Heart right ventricle (tissue), 16 donors: ENCODE data around the gene NEDD9. TPM values are rescaled to one million over a fixed set of nuclear protein-coding genes. Genes with fewer than 3 reads are reported as not detected.

Source experiments
- ATAC-seq, 8 donors: fragments of 200-7000 bp; cut with Tn5 transposase; one replicate each; pipeline ENCODE4 v1.9.1; 2020; ENCODE audit warnings: mild to moderate bottlenecking in 8 of 8, moderate library complexity in 8 of 8, moderate number of reproducible peaks in 1 of 8
- DNase-seq, 2 donors: peaks; one replicate each; pipeline ENCODE4 v3.0.0-alpha.2; 2020
- H3K27ac ChIP-seq, 10 donors: fragments of 200-600 bp; sonication (generic) in 2 of 10; one replicate each; pipeline versions ENCODE4 v1.5.0 to v1.8.0; 2020 to 2022; ENCODE audit warnings: mild to moderate bottlenecking in 3 of 10
- H3K27me3 ChIP-seq, 7 donors: fragments of 200-600 bp; one replicate each; pipeline ENCODE4 v1.8.0; 2021 to 2022; ENCODE audit warnings: mild to moderate bottlenecking in 2 of 7
- H3K36me3 ChIP-seq, 9 donors: fragments of 200-600 bp; sonication (generic) in 1 of 9; one replicate each; pipeline versions ENCODE4 v1.5.0 to v1.8.0; 2020 to 2022; ENCODE audit warnings: mild to moderate bottlenecking in 2 of 9
- H3K4me1 ChIP-seq, 9 donors: fragments of 200-600 bp; sonication (generic) in 1 of 9; one replicate each; pipeline versions ENCODE4 v1.5.0 to v1.8.0; 2020 to 2022; ENCODE audit warnings: mild to moderate bottlenecking in 4 of 9
- H3K4me3 ChIP-seq, 10 donors: fragments of 200-600 bp; sonication (generic) in 2 of 10; one replicate each; pipeline versions ENCODE4 v1.5.0 to v1.8.0; 2020 to 2022; ENCODE audit warnings: mild to moderate bottlenecking in 7 of 10, moderate library complexity in 2 of 10
- H3K9me3 ChIP-seq, 11 donors: fragments of 200-600 bp in 10 of 11; sonication (generic) in 2 of 11; one replicate each; pipeline versions ENCODE4 v1.5.0 to v1.8.0; 2013 to 2022; ENCODE audit warnings: mild to moderate bottlenecking in 2 of 11, control low read depth in 1 of 11, moderate library complexity in 1 of 11
- WGBS, 2 donors: extraction: QIAGEN DNeasy Blood & Tissue Kit; methylation state at CpG; one replicate each; pipeline ENCODE4 v1.1.7; 2013; ENCODE audit warnings: inconsistent platforms in 1 of 2; 5-methylcytosine and 5-hydroxymethylcytosine counted together
- intact Hi-C, 10 donors: fragments of 100-400 bp; cut with DNase I; formaldehyde crosslinking; loops; one replicate each; pipeline versions ENCODE4 v1.11.1 to v1.14.2; 2022
- polyA plus RNA-seq, 2 donors: library from polyadenylated mRNA; stranded (reverse); fragments of 200-250 nt; gene quantifications; one replicate each; pipeline ENCODE4 v1.2.3, GENCODE V29; 2013
- total RNA-seq, 10 donors: library from RNA; stranded (reverse); fragmentation: NEBNext Ultra II Directional in 3 of 10; extraction: Animal tissue kit (Norgen Biotek cat#: 25700) in 3 of 10; gene quantifications; one replicate each; pipeline versions ENCODE4 v1.2.1 to v1.2.4, GENCODE V29; 2021 to 2023
- TF ChIP-seq, protein P1 (sequence below), 9 donors: fragments of 200-600 bp; sonication (generic) in 2 of 9; IDR thresholded peaks; one replicate each; pipeline versions ENCODE4 v1.5.0 to v1.8.0; 2021 to 2022; ENCODE audit warnings: antibody characterized with exemption in 9 of 9, mild to moderate bottlenecking in 5 of 9, moderate library complexity in 1 of 9
- donor health status: Arrhythmogenic right ventricular cardiomyopathy.
- donor health status: ischemic (EF 13 %, LVEDD 7.1; RV severe dilation, severe dysfunction).
- donor health status: healthy with polysubstance abuse.
- donor health status: DM: no; HTN: yes; CAD: no.
- donor health status: DM: no; HTN: no; CAD: no.
- donor health status: ischemic (EF 25% LVEDD 6.9; RV normal size, moderate dysfunction).
- donor health status: ischemic (EF 25% LVEDD 5.7; RV mildly dilated, moderate dysfunction).
- donor health status: healthy.
- donor health status: DM: yes; HTN: yes; CAD: no.
- donor health status: Ischemic cardiomyopathy.
- donor health status: ischemic (EF 35%, LVEDD 5.7; RV mildly dilated, moderate dysfunction).
- donor health status: nonischemic (EF 11% LVEDD 7.7; RV severe dilation, severe dysfunction).
- donor health status: DM: yes; HTN: yes; CAD: no.
- donor health status: PGD.
- donor health status: ischemic (EF 29% LVEDD 5.4; RV normal size, mild dysfunction).
- donor health status: nonischemic (EF 23%, LVEDD 6.1; RV moderate dilation, normal function).

The NEDD9 gene
- total and polyA plus RNA-seq, 12 donors, result 10.8 to 34.2 (median 23.3) TPM

DNA sequence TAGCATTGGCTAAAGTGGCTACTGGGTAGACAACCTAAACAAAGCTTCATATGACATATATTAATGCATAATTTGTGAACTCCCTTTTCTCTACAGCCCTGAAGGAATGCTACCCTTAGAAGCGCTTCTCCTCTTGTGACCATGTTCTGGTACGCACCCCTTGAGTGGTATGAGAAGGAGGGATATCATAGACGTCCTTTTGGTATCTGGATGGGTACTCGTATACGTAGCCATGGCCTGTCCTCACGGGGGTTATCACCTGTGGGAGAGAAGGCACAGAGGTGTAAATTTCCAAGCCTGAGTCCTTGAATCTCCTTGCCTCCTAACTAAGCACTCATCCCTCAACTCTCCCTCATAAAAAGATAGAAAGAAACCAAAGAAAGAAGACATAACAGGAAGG is 39.0 kb downstream of the NEDD9 start:
- H3K36me3 ChIP-seq, result peaks cover 0 to 71% (median 36%) of the 10 kb centered on the region in 9 donors
- TF ChIP-seq, protein P1, sequence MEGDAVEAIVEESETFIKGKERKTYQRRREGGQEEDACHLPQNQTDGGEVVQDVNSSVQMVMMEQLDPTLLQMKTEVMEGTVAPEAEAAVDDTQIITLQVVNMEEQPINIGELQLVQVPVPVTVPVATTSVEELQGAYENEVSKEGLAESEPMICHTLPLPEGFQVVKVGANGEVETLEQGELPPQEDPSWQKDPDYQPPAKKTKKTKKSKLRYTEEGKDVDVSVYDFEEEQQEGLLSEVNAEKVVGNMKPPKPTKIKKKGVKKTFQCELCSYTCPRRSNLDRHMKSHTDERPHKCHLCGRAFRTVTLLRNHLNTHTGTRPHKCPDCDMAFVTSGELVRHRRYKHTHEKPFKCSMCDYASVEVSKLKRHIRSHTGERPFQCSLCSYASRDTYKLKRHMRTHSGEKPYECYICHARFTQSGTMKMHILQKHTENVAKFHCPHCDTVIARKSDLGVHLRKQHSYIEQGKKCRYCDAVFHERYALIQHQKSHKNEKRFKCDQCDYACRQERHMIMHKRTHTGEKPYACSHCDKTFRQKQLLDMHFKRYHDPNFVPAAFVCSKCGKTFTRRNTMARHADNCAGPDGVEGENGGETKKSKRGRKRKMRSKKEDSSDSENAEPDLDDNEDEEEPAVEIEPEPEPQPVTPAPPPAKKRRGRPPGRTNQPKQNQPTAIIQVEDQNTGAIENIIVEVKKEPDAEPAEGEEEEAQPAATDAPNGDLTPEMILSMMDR (IDR thresholded peaks at IDR 0.05), result no peak
- peak overlapping the region in 3 of 10 donors; percentile 52 to 80 (median 64) for H3K27ac ChIP-seq
- 94 to 96% methylated on average over 6 of the region's 6 CpGs for WGBS, 2 donors
- no peaks in the 10 kb centered on the region for H3K27me3 ChIP-seq
- H3K9me3 ChIP-seq, result no peaks in the 10 kb centered on the region
- peaks cover 0 to 46% (median 39%) of the 10 kb centered on the region in 9 donors for H3K4me1 ChIP-seq
- H3K4me3 ChIP-seq, result no peak overlapping the region
- intact Hi-C loops, result loop anchor here in 1 of 10 donors (10.0 kb wide), 1 partner anchor 1311 kb away; no protein-coding TSS in a partner anchor
- ATAC-seq, result no peak
- no peak for DNase-seq

DNA sequence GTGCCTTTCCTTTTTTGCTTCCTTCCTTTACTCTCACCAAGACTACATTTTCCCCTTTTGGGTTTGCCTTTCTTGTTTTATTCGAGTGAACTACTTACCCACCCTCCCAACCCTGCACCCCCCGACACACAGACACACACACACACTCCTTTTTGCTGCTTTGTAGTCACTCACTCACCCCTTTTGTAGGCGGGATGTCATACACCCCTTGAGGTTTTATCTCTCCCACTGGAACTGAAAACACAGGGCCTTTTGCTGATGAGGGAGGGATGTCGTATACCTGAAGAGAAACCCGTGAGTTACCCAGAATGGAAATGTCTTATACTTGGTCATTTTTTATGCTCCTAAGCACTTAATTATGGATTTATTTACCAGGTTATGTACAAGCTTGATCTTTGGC is 40.3 kb downstream of the NEDD9 start:
- peaks cover 0 to 34% (median 29%) of the 10 kb centered on the region in 9 donors for H3K4me1 ChIP-seq
- 69 to 71% methylated on average over 5 of the region's 5 CpGs for WGBS, 2 donors
- DNase-seq (no peak), ATAC-seq (no peak)
- H3K36me3 ChIP-seq, result peaks cover 0 to 76% (median 47%) of the 10 kb centered on the region in 9 donors
- H3K4me3 ChIP-seq, result no peak overlapping the region
- H3K9me3 ChIP-seq, result no peaks in the 10 kb centered on the region
- intact Hi-C loops, result loop anchor here in 1 of 10 donors (10.0 kb wide), 1 partner anchor 1313 kb away; no protein-coding TSS in a partner anchor
- H3K27ac ChIP-seq, result no peak overlapping the region
- H3K27me3 ChIP-seq, result no peaks in the 10 kb centered on the region
- TF ChIP-seq, protein P1 (IDR thresholded peaks at IDR 0.05), result no peak

DNA sequence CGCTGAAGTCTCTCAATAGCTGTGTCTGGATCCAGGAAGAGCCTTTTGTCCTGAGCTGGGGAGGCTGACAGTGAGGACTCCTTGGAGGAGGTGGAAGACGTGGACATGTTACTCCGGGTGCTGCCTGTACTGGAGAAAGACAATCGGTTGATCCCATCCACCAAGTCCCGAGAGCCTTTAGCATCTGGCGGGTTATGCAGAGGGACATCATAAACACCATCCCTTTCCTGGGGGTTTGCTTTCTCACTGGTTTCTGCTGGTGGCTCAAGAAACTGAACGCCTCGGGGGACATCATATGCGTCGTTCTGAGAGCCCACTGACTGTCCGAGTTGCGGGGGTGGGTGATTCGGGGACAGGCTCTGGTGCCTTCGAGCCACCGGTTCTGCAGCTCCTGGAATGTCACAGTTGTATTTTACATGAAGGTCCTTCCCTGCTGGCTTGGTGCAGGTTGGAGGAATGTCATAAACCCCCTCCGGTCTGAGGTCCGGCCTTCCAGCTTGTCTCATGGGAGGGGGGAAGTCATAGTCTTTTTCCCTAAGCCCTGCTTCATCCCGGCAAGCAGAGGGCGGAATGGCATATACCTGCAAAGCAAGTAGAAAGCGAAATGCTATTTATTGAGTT is 41.7 kb downstream of the NEDD9 start:
- H3K9me3 ChIP-seq, result no peaks in the 10 kb centered on the region
- WGBS, 2 donors, result 89% methylated on average over 20 of the region's 20 CpGs
- no peak for DNase-seq
- no peak overlapping the region for H3K4me3 ChIP-seq
- no peaks in the 10 kb centered on the region for H3K27me3 ChIP-seq
- ATAC-seq, result no peak
- TF ChIP-seq, protein P1 (IDR thresholded peaks at IDR 0.05), result no peak
- intact Hi-C loops, result loop anchor here in 1 of 10 donors (10.0 kb wide), 1 partner anchor 1314 kb away; no protein-coding TSS in a partner anchor
- no peak overlapping the region for H3K27ac ChIP-seq
- H3K4me1 ChIP-seq, result peaks cover 0 to 20% (median 17%) of the 10 kb centered on the region in 9 donors
- H3K36me3 ChIP-seq, result peaks cover 0 to 88% (median 52%) of the 10 kb centered on the region in 9 donors

DNA sequence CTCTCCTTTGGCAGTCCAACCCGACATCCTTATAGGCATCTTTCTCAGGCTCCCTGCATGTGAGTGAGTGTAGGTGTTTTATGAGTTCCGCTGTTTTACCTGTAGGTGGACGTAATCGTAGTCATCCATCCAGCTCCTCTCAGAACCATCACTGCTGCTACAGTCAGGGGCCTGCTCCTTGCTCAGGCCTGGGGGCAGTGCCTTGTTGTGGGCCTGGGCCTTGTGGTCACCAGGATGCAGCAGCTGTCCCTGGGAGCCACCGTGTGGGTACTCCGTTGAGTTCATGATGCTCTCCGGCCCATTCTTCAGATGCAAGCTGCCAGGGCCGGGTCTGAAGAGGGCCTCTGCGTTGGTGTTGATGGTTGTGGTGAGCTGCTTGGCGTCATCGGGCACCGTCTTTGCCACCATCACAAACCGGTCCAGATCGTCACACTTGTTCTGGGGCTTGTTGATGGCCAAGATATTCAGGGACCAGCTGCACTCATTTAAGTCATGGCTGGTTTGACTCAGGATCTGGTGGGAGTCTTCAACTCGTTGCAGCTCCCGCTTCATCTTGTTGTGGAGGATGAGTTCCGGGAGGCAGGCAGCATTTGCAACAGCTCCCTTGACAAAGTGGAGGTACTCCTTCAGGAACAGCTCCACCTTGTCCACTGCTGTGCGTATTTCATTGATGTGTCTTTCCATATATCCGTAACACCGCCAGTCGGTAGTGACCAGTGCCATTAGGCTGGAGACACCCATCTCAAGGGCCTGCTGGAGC is 42.4 kb downstream of the NEDD9 start:
- Histone ChIP-seq H3K9me3 (no peaks in the 10 kb centered on the region), H3K27ac (no peak overlapping the region), H3K27me3 (no peaks in the 10 kb centered on the region), H3K4me3 (no peak overlapping the region), H3K4me1 (peaks cover 0 to 13% (median 10%) of the 10 kb centered on the region in 9 donors), H3K36me3 (peaks cover 0 to 95% (median 57%) of the 10 kb centered on the region in 9 donors)
- TF ChIP-seq, protein P1 (IDR thresholded peaks at IDR 0.05), result no peak
- 97 to 98% methylated on average over 21 of the region's 21 CpGs for WGBS, 2 donors
- DNase-seq (no peak), ATAC-seq (peak in 1 of 8 donors; percentile 38)
- intact Hi-C loops, result loop anchor here in 1 of 10 donors (10.0 kb wide), 1 partner anchor 1315 kb away; no protein-coding TSS in a partner anchor
